Liver (tissue), 9 donors: ENCODE data around the gene TRUB2. TPM values are rescaled to one million over a fixed set of nuclear protein-coding genes. Genes with fewer than 3 reads are reported as not detected.
A peak's percentile ranks its signal among the peaks of the same experiment; 100 is the strongest.

Experiments
- DNase-seq: peaks from one replicate; pipeline ENCODE4 v3.0.0-alpha.2; 2017; ENCODE audit warnings: low spot score
- H3K27ac ChIP-seq, 2 donors: one replicate each; pipeline ENCODE4 v1.7.0; 2013; ENCODE audit warnings: inconsistent platforms in 2 of 2, low read length in 2 of 2, control low read depth in 1 of 2, low read depth in 1 of 2, mild to moderate bottlenecking in 1 of 2
- H3K27me3 ChIP-seq, 4 donors: one replicate each; pipeline versions ENCODE4 v1.6.1 to v1.7.0; 2013; ENCODE audit warnings: low read length in 3 of 4, inconsistent platforms in 1 of 4, mild to moderate bottlenecking in 1 of 4, moderate library complexity in 1 of 4; ENCODE audit not compliant: control insufficient read depth in 4 of 4, insufficient read depth in 4 of 4
- H3K36me3 ChIP-seq, 4 donors: one replicate each; pipeline versions ENCODE4 v1.6.1 to v1.7.0; 2013; ENCODE audit warnings: low read length in 3 of 4, mild to moderate bottlenecking in 3 of 4, low read depth in 1 of 4, moderate library complexity in 1 of 4; ENCODE audit not compliant: control insufficient read depth in 4 of 4, insufficient read depth in 3 of 4
- H3K4me1 ChIP-seq, 4 donors: one replicate each; pipeline versions ENCODE4 v1.6.1 to v1.7.0; 2013; ENCODE audit warnings: low read length in 3 of 4, mild to moderate bottlenecking in 3 of 4, moderate library complexity in 1 of 4; ENCODE audit not compliant: control insufficient read depth in 4 of 4, insufficient read depth in 4 of 4
- H3K4me3 ChIP-seq, 3 donors: one replicate each; pipeline versions ENCODE4 v1.6.1 to v1.7.0; 2013; ENCODE audit warnings: low read length in 3 of 3, control low read depth in 1 of 3, low read depth in 1 of 3, mild to moderate bottlenecking in 1 of 3
- H3K9ac ChIP-seq, 2 donors: one replicate each; pipeline ENCODE4 v1.7.0; 2013; ENCODE audit warnings: low read length in 2 of 2, mild to moderate bottlenecking in 2 of 2, moderate library complexity in 2 of 2, control low read depth in 1 of 2, low read depth in 1 of 2
- H3K9me3 ChIP-seq, 4 donors: one replicate each; pipeline versions ENCODE4 v1.6.1 to v1.7.0; 2013; ENCODE audit warnings: low read length in 3 of 4; ENCODE audit not compliant: control insufficient read depth in 4 of 4
- ATF3 ChIP-seq: IDR thresholded peaks from 2 replicates; pipeline ENCODE4 v1.6.1; 2016; ENCODE audit warnings: antibody characterized with exemption
- EGR1 ChIP-seq, 2 donors: IDR thresholded peaks; 2 replicates each; pipeline ENCODE4 v1.6.1; 2016 to 2018; ENCODE audit warnings: antibody characterized with exemption in 2 of 2, low read depth in 2 of 2
- GABPA ChIP-seq, 2 donors: IDR thresholded peaks in 1 of 2; conservative IDR thresholded peaks in 1 of 2; 2 replicates each; pipeline ENCODE4 v1.6.1; 2016; ENCODE audit warnings: antibody characterized with exemption in 2 of 2, mild to moderate bottlenecking in 1 of 2, moderate library complexity in 1 of 2
- HNF4A ChIP-seq, 2 donors: conservative IDR thresholded peaks; 2 replicates each; pipeline ENCODE4 v1.6.1; 2016; ENCODE audit warnings: antibody characterized with exemption in 2 of 2, mild to moderate bottlenecking in 2 of 2
- JUND ChIP-seq, 2 donors: IDR thresholded peaks; 2 replicates each; pipeline ENCODE4 v1.6.1; 2016; ENCODE audit warnings: antibody characterized with exemption in 2 of 2
- NR2F2 ChIP-seq: IDR thresholded peaks from 2 replicates; pipeline ENCODE4 v1.6.1; 2016; ENCODE audit warnings: antibody characterized with exemption
- RAD21 ChIP-seq, 2 donors: IDR thresholded peaks; 2 replicates each; pipeline ENCODE4 v1.6.1; 2016; ENCODE audit warnings: antibody characterized with exemption in 2 of 2, mild to moderate bottlenecking in 2 of 2
- RXRA ChIP-seq, 2 donors: IDR thresholded peaks; 2 replicates each; pipeline ENCODE4 v1.6.1; 2017 to 2018; ENCODE audit warnings: antibody characterized with exemption in 2 of 2, mild to moderate bottlenecking in 1 of 2
- SP1 ChIP-seq: IDR thresholded peaks from 2 replicates; pipeline ENCODE4 v1.6.1; 2018; ENCODE audit warnings: antibody characterized with exemption, mild to moderate bottlenecking
- TAF1 ChIP-seq: conservative IDR thresholded peaks from 2 replicates; pipeline ENCODE4 v1.6.1; 2016; ENCODE audit warnings: antibody characterized with exemption, mild to moderate bottlenecking
- YY1 ChIP-seq: IDR thresholded peaks from 2 replicates; pipeline ENCODE4 v1.6.1; 2016; ENCODE audit warnings: antibody characterized with exemption, mild to moderate bottlenecking
- WGBS: extraction: QIAGEN DNeasy Blood & Tissue Kit; methylation state at CpG from one replicate; pipeline ENCODE4 v1.1.7; 2013; 5-methylcytosine and 5-hydroxymethylcytosine counted together
- polyA plus RNA-seq, 2 donors: library from polyadenylated mRNA; stranded (reverse) in 1 of 2; unstranded in 1 of 2; fragments of 200-250 nt in 1 of 2; fragments of >200 nt in 1 of 2; fragmentation: Nextera tagmentation in 1 of 2; extraction: Ambion mirVana in 1 of 2; gene quantifications; one replicate each; pipeline versions ENCODE4 v1.2.1 to v1.2.3, GENCODE V29; 2013 to 2015
- total RNA-seq, 2 donors: library from RNA; depleted of rRNA; stranded (reverse); fragments of >200 nt; gene quantifications; one replicate each; pipeline ENCODE4 v1.2.3, GENCODE V29; 2014
- donor health status: healthy.
- donor health status: healthy.
- donor health status: healthy.
- donor health status: healthy.
- donor health status: healthy.

The TRUB2 gene
- total and polyA plus RNA-seq, 4 donors = 12.7 to 35.8 (median 19.4) TPM

- H3K27me3 ChIP-seq = no peaks in the 10 kb centered on the region
- peaks cover 9 to 25% (median 21%) of the 10 kb centered on the region in 4 donors for H3K4me1 ChIP-seq
- WGBS = 14% methylated on average over 23 of the region's 23 CpGs
- peak; percentile 44 for DNase-seq
- H3K4me3 ChIP-seq = peak overlapping the region; percentile 67 to 92 (median 68)
- peak overlapping the region; percentile 73 to 80 for H3K27ac ChIP-seq
- no peak for TF ChIP-seq TAF1
- TF ChIP-seq SP1 = no peak
- H3K9me3 ChIP-seq = no peaks in the 10 kb centered on the region
- H3K9ac ChIP-seq = peak overlapping the region; percentile 73 to 88
- H3K36me3 ChIP-seq = peaks cover under 1 to 14% (median 3%) of the 10 kb centered on the region in 4 donors
Measured at GRCh38 chr9:128276574-128277270, 45.5 kb downstream of the TRUB2 start.

- under 1% methylated on average over 38 of the region's 38 CpGs for WGBS
- H3K9ac ChIP-seq = peak within 1 kb of the TSS; percentile 88 to 94
- peaks cover 3 to 14% (median 5%) of the 10 kb centered on the region in 4 donors for H3K36me3 ChIP-seq
- H3K4me1 ChIP-seq = peaks cover 9 to 25% (median 21%) of the 10 kb centered on the region in 4 donors
- no peak for TF ChIP-seq RAD21 (IDR thresholded peaks at IDR 0.05)
- no peak for TF ChIP-seq ATF3
- peak; percentile 73 to 80 for TF ChIP-seq HNF4A (conservative IDR thresholded peaks at IDR 0.05)
- peak in 1 of 2 donors; percentile 55 for TF ChIP-seq EGR1 (IDR thresholded peaks at IDR 0.05; ENCODE audit: low read depth in 2 of 2)
- TF ChIP-seq RXRA (IDR thresholded peaks at IDR 0.05) = peak; percentile 50 to 55
- TF ChIP-seq JUND (IDR thresholded peaks at IDR 0.05) = no peak
- TF ChIP-seq NR2F2 = peak; percentile 80
- TF ChIP-seq SP1 = peak; percentile 85
- TF ChIP-seq TAF1 = peak; percentile 36
- peak in 1 of 2 donors; percentile 80 for TF ChIP-seq GABPA (IDR thresholded peaks at IDR 0.05 in 1 of 2, conservative IDR thresholded peaks at IDR 0.05 in 1 of 2)
- peak; percentile 100 for DNase-seq
- H3K9me3 ChIP-seq = no peaks in the 10 kb centered on the region
- H3K4me3 ChIP-seq = peak within 1 kb of the TSS; percentile 85 to 92 (median 87)
- no peaks in the 10 kb centered on the region for H3K27me3 ChIP-seq
- H3K27ac ChIP-seq = peak within 1 kb of the TSS; percentile 76 to 82
Measured at GRCh38 chr9:128276008-128276573, 46.2 kb downstream of the TRUB2 start, which contains the start of gene SWI5. TSS of gene SWI5 (plus strand) at chr9:128276276.

- no peak for DNase-seq
- Histone ChIP-seq H3K27me3 (no peaks in the 10 kb centered on the region), H3K4me3 (peak within 1 kb of the TSS; percentile 85 to 92 (median 87)), H3K4me1 (peaks cover 9 to 25% (median 21%) of the 10 kb centered on the region in 4 donors), H3K36me3 (peaks cover 3 to 14% (median 7%) of the 10 kb centered on the region in 4 donors), H3K9me3 (no peaks in the 10 kb centered on the region), H3K9ac (peak within 1 kb of the TSS; percentile 88 to 94), H3K27ac (peak within 1 kb of the TSS; percentile 76 to 82)
- WGBS = 1% methylated on average over 57 of the region's 57 CpGs
- TF ChIP-seq YY1 (peak; percentile 31), ATF3 (no peak)
Measured at GRCh38 chr9:128275198-128276007, 46.8 kb downstream of the TRUB2 start, which contains the start of gene GOLGA2. TSS of gene GOLGA2 (minus strand) at chr9:128276007. CDS start at chr9:128275976, 31 bp downstream.
